GM18499 (cell line): ENCODE measurements around the gene HPS6.
"Not testable (repeated sequence)": the region's sequence is repeated elsewhere in the genome, so short reads cannot be mapped to it uniquely, and the experiment has no call there.

ENCODE experiments used
- ATAC-seq: cut with Tn5 transposase; IDR thresholded peaks from one replicate; pipeline ENCODE4 v1.9.1; 2021; ENCODE audit warnings: moderate number of reproducible peaks; ENCODE audit not compliant: insufficient read depth, unreplicated experiment

Gene HPS6

DNA sequence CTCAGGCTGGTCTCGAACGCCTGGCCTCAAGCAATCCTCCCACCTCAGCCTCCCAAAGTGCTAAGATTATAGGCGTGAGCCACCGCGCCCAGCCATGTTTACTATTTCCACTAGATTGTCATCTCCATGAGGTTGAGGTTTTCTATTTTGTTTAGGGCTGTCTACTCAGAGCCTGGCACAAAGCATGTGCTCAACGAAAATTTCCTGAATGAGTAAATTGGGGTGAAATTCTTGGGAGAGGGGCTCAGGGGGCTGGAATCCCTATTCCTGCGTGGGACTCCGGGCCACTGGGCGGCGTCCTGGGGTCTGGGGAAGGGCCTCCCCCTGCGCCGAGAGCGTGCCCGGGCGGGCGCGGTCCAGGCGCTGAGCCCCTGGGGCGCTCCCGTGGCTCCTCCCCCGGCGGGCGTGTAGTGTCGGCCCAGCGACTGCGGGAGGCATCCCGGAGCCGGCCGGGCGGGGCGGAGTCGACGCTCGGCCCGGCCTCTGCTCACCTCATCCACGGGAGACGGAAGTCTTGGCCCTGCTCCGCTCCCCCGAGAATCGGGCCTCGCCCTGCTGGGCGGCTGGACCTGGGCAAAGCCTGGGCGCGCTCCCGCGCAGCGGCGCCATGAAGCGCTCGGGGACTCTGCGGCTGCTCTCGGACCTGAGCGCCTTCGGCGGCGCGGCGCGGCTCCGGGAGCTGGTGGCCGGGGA is at the start of gene HPS6:
HPS6 (plus strand) TSS at position 482 of the 693 bp plus-strand sequence; CDS start at position 608, 126 bp downstream.
- ATAC-seq = peak; percentile 49

DNA sequence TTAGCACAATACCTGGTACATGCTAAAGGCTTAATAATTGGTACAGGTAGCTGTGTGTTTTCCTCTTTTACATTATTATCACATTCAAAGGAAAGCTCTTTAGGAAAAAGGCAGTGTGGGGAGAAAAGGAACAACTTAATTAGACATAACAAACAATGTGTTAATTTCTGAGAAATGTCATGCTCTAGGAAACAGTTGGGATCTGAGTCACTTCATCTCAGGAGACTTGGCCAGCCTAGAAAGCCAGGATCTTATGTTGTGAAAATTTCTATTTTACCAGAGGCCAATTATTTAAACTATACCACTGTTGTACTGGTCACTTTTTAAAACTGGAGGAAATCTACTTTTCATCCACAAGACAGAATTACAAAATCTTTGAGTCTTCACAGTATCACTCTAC is 48.7 kb upstream of the HPS6 start:
- no peak for ATAC-seq

GRCh38 chr10:102017295-102017694 is 47.9 kb upstream of the HPS6 start:
- no peak for ATAC-seq

DNA sequence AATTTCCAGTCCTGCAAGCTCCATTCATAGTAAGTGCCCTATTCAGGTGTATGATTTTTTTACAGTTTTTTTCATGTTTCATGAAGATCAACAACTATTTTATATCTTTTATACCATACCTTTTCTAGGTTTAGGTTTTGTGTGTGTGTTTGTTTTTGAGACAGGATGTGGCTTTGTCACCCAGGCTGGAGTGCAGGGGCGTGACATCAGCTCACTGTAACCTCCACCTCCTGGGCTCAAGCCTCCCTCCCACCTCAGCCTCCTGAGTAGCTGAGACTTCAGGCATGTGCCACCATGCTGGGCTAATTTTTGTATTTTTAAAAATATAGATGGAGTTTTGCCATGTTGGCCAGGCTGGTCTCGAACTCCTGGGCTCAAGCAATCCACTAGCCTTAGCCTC is 44.2 kb upstream of the HPS6 start:
- ATAC-seq = no peak

DNA sequence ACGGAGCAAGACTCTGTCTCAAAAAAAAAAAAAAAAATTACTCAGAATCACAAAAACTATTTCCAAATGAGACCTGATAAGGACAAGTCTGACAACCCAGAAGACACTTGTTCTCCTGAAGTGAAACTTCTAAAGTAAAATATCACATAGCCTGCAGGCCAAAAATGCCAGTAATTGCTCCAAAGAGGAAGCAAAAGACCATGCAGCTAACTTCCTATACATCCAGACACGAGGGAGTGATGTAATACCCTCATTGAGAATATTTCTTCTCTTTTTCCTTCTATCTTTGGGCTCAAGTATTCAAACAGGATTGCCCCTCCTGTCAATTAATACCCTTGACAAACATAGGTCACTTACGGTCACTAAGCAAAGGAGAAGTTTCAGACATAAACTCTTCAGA is 40.4 kb upstream of the HPS6 start:
- ATAC-seq = no peak

GRCh38 chr10:102027261-102027660 is 37.9 kb upstream of the HPS6 start:
- no peak for ATAC-seq

DNA sequence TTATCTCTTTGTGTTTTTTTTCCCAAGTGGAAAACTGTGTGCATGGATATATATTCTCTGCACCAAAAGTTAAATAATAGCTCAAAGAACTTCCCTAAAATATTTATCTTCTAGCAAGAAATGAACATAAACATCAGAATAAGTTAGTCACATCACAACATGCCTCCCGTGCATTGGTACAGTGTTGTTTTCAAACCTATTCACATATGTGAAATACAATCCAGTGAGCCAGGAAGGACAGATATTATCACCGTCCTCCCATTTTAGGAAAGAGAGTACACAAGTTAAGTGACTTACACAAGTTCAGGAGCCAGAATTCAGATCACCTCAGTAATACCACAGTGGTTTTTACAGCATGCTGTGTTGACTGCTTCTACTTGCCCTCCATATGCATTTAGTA is 31.4 kb upstream of the HPS6 start:
- no peak for ATAC-seq

GRCh38 chr10:102035807-102036206 is 29.3 kb upstream of the HPS6 start:
- ATAC-seq = not testable (repeated sequence)

DNA sequence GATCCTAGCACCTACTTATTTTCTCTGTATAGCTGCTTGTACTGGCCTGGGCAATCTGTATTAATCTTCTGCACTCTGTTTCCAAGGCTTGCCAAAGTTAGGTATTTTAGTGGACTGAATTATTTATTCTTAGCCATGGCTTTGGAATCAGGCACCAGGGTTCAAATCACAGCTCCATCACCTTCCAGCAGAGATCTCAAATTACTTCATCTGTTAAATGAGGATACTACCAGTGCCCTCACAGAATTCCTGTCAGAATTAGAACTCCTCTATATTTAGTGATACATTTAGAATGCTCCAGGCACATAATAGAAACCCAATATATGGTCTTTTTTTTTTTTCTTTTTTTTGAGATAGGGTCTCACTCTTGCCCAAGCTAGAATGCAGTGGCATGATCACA is 26.7 kb upstream of the HPS6 start:
- no peak for ATAC-seq

- ATAC-seq = no peak
Measured at GRCh38 chr10:102040305-102041050, 24.7 kb upstream of the HPS6 start.

DNA sequence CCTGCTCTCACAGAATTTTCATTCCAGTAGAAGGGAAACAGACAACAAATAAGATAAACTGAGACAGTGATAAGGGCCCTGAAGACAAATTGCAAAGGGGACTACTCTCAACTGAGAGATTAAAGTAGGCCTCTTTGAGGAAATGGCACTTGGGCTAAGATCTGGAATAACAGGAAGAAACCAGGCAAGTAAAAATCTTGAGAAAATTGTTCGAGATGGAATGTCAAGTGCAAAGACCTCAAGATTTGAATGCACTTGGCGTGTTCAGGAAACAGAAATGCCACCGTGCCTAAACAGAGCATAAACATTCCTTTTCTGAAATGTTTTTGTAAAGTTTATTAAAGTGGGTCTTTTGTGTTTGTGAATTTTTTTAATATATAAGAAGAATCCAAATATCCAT is 19.9 kb upstream of the HPS6 start:
- ATAC-seq = no peak

DNA sequence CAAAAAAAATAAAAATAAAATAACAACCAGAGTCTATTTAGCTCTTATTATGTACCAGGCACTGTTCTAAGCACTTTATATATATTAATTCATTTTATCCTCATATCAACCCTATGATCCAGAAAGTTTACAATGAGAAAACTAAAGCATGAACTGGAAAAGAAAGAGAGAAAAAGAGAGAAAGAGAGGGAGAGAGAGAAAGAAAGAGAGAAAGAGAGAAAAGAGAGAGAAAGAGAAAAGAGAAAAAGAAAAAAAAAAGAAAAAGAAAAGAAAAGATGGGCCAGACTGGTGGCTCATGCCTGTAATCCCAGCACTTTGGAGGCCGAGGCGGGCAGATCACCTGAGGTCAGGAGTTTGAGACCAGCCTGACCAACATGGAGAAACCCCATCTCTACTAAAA is 19.1 kb upstream of the HPS6 start:
- no peak for ATAC-seq

DNA sequence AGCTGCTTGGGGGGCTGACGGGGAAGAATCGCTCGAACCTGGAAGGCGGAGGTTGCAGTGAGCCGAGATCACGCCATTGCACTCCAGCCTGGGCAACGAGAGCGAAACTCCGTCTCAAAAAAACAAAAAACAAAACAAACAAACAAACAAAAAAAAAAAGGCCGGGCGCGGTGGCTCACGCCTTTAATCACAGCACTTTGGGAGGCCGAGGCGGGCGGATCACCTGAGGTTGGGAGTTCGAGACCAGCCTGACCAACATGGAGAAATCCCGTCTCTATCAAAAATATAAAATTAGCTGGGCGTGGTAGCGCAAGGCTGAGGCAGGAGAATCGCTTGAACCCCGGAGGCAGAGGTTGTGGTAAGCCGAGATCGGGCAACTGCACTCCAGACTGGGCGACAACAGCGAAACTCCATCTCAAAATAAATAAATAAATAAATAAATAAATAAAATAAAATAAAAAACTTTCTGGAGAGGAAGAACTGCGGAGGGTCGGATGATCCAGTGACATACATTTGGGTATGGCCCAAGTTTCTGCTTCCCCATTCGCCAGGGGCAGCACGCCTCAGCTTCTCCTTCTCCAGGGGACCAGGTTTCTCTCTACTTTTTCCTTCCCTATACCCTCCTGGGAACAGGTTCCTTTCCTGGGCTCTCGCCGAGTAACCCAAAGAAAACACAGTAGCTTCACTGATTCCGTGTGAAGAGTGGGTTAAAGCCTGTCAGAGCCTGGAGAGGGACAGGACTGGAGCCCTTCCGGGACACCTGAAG is 10.1 kb upstream of the HPS6 start:
- not testable (repeated sequence) for ATAC-seq

DNA sequence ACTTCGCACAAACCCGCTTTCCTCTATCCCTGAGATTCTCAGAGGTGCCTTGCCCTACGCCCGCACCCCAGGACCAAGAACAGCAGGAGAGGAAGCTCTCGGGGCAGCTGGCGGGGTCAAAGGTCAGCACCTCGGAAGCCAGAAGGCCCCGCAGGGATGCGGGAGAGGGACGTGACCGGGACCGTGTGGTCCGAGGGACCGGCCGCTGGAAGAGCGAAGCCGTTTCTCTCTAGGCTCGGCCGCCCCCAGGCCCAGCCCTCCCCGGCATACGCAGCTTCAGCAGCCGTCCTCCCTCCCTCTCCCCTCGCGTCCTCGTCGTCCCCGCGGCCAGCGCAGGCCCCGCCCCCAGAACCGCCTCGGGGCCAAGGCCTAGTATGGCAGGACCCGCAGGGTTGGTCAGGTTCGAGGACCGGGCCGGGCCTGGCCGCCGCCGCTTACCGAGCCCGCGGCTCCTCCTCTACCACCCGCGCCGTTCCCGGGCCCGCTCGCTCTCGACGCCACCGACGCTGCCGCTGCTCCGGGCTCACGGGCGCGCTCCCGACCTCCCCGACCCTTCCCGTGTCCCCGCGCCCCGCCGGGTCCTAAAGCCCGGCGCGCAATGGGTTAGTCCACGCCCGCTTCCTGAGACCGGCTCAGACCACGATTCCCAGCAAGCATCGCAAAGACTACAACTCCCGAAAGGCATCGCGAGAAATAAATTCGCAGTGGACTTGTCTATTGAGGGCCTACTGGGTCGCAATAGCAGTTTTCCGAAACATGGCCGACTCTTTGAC is 9.3 kb upstream of the HPS6 start, which contains the start of gene ARMH3:
ARMH3 (minus strand) TSS at position 527 of the 773 bp plus-strand sequence. CDS start 16,059 bp downstream, outside the sequence.
- peak; percentile 75 for ATAC-seq

DNA sequence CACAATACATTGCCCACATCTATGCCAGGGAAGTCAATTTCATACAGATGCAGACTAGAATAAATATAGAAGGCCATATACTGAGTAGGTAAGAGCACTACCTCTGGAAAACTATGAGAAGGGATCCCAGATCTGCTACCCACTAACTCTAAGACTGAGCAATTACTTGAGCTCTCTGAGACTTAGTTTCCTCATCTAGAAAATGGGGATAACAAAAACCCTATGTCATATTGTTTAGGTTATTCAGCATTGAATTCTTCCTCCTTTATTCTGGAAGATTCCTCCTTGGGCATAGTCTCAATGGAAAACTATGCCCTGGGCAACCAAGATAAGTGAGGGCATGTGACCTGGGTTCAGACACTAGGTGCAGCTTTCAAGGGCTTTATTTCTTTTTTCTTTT is 5.2 kb upstream of the HPS6 start:
- ATAC-seq = no peak

- no peak for ATAC-seq
Measured at GRCh38 chr10:102064503-102064867, 664 bp upstream of the HPS6 start.

DNA sequence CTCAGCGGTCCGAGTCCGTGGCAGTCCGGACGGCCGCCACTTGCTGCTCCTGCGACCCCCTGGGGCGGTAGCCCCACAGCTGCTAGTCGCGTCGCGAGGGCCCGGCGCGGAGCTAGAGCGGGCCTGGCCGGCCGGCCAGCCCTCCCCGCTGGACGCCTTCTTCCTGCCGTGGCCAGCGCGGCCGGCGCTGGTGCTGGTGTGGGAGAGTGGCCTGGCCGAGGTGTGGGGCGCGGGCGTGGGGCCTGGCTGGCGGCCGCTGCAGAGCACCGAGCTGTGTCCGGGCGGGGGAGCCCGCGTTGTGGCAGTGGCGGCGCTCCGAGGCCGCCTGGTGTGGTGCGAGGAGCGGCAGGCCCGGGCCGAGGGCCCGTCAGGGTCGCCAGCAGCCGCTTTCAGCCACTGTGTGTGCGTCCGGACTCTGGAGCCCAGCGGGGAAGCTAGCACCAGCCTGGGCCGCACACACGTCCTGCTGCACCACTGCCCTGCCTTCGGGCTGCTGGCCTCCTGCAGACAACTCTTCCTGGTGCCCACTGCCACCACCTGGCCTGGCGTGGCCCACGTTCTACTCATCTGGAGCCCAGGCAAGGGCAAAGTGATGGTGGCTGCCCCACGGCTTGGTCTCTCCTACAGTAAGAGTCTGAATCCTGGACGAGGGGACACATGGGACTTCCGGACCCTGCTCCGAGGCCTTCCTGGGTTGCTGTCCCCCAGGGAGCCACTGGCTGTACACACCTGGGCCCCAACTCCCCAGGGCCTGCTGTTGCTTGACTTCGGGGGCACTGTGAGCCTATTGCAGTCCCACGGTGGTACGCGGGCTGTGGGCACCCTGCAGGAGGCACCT is 631 bp downstream of the HPS6 start:
- no peak for ATAC-seq

GRCh38 chr10:102066399-102067088 is 1.4 kb downstream of the HPS6 start:
- ATAC-seq = no peak
